GM21529 (cell line): Measurements from ENCODE around the gene SNN.

Source experiments
- ATAC-seq: cut with Tn5 transposase; IDR thresholded peaks from one replicate; pipeline ENCODE4 v1.9.1; 2021; ENCODE audit not compliant: unreplicated experiment

Gene SNN

GRCh38 chr16:11677959-11678881 lies 10.0 kb downstream of the SNN start:
- no peak for ATAC-seq

GRCh38 chr16:11679250-11679649 lies 11.0 kb downstream of the SNN start:
- ATAC-seq = no peak

GRCh38 chr16:11679941-11680911 lies 12.0 kb downstream of the SNN start:
- no peak for ATAC-seq

GRCh38 chr16:11681556-11681955 lies 13.3 kb downstream of the SNN start:
- ATAC-seq = peak; percentile 25

- no peak for ATAC-seq
Observed at GRCh38 chr16:11681976-11682654, 13.9 kb downstream of the SNN start.

GRCh38 chr16:11682655-11683096 lies 14.4 kb downstream of the SNN start:
- no peak for ATAC-seq

GRCh38 chr16:11683145-11683544 lies 14.9 kb downstream of the SNN start:
- no peak for ATAC-seq

- ATAC-seq = no peak
Observed at GRCh38 chr16:11684231-11685025, 16.2 kb downstream of the SNN start.

GRCh38 chr16:11685844-11686618 lies 17.8 kb downstream of the SNN start:
- ATAC-seq = no peak

- ATAC-seq = no peak
Observed at GRCh38 chr16:11686713-11687380, 18.6 kb downstream of the SNN start.

- no peak for ATAC-seq
Observed at GRCh38 chr16:11687601-11688519, 19.6 kb downstream of the SNN start.

- no peak for ATAC-seq
Observed at GRCh38 chr16:11688520-11688886, 20.2 kb downstream of the SNN start.

GRCh38 chr16:11689031-11689840 lies 21.0 kb downstream of the SNN start:
- peak; percentile 78 for ATAC-seq

- ATAC-seq = no peak
Observed at GRCh38 chr16:11691235-11691634, 23.0 kb downstream of the SNN start.

GRCh38 chr16:11691771-11692170 lies 23.5 kb downstream of the SNN start:
- no peak for ATAC-seq

- ATAC-seq = no peak
Observed at GRCh38 chr16:11692171-11692570, 23.9 kb downstream of the SNN start.

- ATAC-seq = no peak
Observed at GRCh38 chr16:11692651-11693050, 24.4 kb downstream of the SNN start.
